ENCODE results near the gene KDM5B.
"Not testable (repeated sequence)": the region's sequence is repeated elsewhere in the genome, so short reads cannot be mapped to it uniquely, and the experiment has no call there.

DNA sequence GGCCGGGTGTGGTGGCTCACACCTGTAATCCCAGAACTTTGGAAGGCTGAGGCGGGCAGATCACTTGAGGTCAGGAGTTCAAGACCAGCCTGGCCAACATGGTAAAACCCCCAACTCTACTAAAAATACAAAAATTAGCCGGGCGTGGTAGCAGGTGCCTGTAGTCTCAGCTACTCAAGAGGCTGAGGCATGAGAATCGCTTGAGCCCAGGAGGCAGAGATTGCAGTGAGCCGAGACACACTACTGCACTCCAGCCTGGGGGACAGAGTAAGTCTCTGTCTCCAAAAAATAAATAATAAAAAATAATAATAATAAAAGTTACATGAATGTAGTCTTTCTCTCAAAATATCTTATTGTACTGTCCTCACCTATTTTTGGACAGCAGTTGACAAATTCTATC lies 13.3 kb downstream of the KDM5B start:
- TF ChIP-seq EP300 (IDR thresholded peaks at IDR 0.05) = not testable (repeated sequence)
- TF ChIP-seq, protein P1, sequence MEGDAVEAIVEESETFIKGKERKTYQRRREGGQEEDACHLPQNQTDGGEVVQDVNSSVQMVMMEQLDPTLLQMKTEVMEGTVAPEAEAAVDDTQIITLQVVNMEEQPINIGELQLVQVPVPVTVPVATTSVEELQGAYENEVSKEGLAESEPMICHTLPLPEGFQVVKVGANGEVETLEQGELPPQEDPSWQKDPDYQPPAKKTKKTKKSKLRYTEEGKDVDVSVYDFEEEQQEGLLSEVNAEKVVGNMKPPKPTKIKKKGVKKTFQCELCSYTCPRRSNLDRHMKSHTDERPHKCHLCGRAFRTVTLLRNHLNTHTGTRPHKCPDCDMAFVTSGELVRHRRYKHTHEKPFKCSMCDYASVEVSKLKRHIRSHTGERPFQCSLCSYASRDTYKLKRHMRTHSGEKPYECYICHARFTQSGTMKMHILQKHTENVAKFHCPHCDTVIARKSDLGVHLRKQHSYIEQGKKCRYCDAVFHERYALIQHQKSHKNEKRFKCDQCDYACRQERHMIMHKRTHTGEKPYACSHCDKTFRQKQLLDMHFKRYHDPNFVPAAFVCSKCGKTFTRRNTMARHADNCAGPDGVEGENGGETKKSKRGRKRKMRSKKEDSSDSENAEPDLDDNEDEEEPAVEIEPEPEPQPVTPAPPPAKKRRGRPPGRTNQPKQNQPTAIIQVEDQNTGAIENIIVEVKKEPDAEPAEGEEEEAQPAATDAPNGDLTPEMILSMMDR (IDR thresholded peaks at IDR 0.05) = not testable (repeated sequence)
